ENCODE measurements around the gene HYCC2.
A peak's percentile ranks its signal among the peaks of the same experiment; 100 is the strongest.

- peak in 1 of 2 donors; percentile 57 for TF ChIP-seq POLR2A (IDR thresholded peaks at IDR 0.05)
- peak in 4 of 6 experiments; percentile 22 to 46 (median 30) for TF ChIP-seq CTCF (IDR thresholded peaks at IDR 0.05)
Measured at GRCh38 chr2:201116959-201117734, 45.7 kb upstream of the HYCC2 start.
